ENCODE data around the gene EGFL8. TPM values are rescaled to one million over a fixed set of nuclear protein-coding genes. Genes with fewer than 3 reads are reported as not detected.
A peak's percentile ranks its signal among the peaks of the same experiment; 100 is the strongest.

EGFL8 gene
- total RNA-seq, 2 donors from 2014 or later, result 4.8 to 5.2 TPM

DNA sequence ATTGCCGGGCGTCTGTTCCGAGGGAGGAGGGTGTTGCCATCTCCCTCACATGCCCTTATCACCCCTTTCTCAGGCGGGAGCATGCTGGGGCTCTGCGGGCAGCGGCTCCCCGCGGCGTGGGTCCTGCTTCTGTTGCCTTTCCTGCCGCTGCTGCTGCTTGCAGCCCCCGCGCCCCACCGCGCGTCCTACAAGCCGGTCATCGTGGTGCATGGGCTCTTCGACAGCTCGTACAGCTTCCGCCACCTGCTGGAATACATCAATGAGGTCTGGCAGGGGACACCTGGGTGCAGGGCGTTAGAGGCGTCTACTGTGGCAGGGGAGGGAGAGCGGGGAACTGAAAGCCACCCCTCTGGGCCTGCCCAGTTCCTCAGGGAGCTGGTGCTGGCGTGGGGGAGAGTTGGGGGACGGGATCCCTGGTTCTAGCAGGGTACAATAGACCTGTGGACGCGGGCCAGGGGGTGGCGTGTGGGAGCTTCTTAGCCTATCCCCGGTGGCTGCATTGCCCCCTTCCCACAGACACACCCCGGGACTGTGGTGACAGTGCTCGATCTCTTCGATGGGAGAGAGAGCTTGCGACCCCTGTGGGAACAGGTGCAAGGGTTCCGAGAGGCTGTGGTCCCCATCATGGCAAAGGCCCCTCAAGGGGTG, 9.8 kb upstream of the EGFL8 start:
- DNase-seq (ENCODE audit: low spot score), result peak; percentile 70
- peaks cover 37% of the 10 kb centered on the region for H3K36me3 ChIP-seq
- TF ChIP-seq, protein P1, sequence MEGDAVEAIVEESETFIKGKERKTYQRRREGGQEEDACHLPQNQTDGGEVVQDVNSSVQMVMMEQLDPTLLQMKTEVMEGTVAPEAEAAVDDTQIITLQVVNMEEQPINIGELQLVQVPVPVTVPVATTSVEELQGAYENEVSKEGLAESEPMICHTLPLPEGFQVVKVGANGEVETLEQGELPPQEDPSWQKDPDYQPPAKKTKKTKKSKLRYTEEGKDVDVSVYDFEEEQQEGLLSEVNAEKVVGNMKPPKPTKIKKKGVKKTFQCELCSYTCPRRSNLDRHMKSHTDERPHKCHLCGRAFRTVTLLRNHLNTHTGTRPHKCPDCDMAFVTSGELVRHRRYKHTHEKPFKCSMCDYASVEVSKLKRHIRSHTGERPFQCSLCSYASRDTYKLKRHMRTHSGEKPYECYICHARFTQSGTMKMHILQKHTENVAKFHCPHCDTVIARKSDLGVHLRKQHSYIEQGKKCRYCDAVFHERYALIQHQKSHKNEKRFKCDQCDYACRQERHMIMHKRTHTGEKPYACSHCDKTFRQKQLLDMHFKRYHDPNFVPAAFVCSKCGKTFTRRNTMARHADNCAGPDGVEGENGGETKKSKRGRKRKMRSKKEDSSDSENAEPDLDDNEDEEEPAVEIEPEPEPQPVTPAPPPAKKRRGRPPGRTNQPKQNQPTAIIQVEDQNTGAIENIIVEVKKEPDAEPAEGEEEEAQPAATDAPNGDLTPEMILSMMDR (IDR thresholded peaks at IDR 0.05), result peak; percentile 14 to 72
- H3K9me3 ChIP-seq, result no peaks in the 10 kb centered on the region
- peak overlapping the region; percentile 90 to 92 for H3K27ac ChIP-seq
- H3K27me3 ChIP-seq, result no peaks in the 10 kb centered on the region
- peaks cover 0 to 36% of the 10 kb centered on the region in 2 donors for H3K4me1 ChIP-seq
- H3K4me3 ChIP-seq, result peak overlapping the region; percentile 71 to 72

- Histone ChIP-seq H3K9me3 (no peaks in the 10 kb centered on the region), H3K4me3 (no peak overlapping the region), H3K27ac (no peak overlapping the region), H3K27me3 (no peaks in the 10 kb centered on the region), H3K4me1 (peaks cover 0 to 31% of the 10 kb centered on the region in 2 donors), H3K36me3 (peaks cover 41% of the 10 kb centered on the region)
- TF ChIP-seq, protein P1 (IDR thresholded peaks at IDR 0.05), result no peak
- DNase-seq (ENCODE audit: low spot score), result no peak
These were observed 7.5 kb upstream of the EGFL8 start for GRCh38 chr6:32156891-32157290.

GRCh38 chr6:32158052-32158451, 6.3 kb upstream of the EGFL8 start:
- DNase-seq (ENCODE audit: low spot score), result no peak
- no peak overlapping the region for H3K4me3 ChIP-seq
- peaks cover 0 to 20% of the 10 kb centered on the region in 2 donors for H3K4me1 ChIP-seq
- H3K27ac ChIP-seq, result no peak overlapping the region
- peaks cover 49% of the 10 kb centered on the region for H3K36me3 ChIP-seq
- TF ChIP-seq, protein P1 (IDR thresholded peaks at IDR 0.05), result no peak
- no peaks in the 10 kb centered on the region for H3K9me3 ChIP-seq
- H3K27me3 ChIP-seq, result no peaks in the 10 kb centered on the region

- Histone ChIP-seq H3K36me3 (peaks cover 62% of the 10 kb centered on the region), H3K9me3 (no peaks in the 10 kb centered on the region), H3K4me1 (no peaks in the 10 kb centered on the region), H3K4me3 (no peak overlapping the region), H3K27ac (peak overlapping the region; percentile 35 to 51), H3K27me3 (no peaks in the 10 kb centered on the region)
- TF ChIP-seq, protein P1 (IDR thresholded peaks at IDR 0.05), result no peak
- DNase-seq (ENCODE audit: low spot score), result no peak
These were observed 686 bp upstream of the EGFL8 start for GRCh38 chr6:32163559-32164258.

DNA sequence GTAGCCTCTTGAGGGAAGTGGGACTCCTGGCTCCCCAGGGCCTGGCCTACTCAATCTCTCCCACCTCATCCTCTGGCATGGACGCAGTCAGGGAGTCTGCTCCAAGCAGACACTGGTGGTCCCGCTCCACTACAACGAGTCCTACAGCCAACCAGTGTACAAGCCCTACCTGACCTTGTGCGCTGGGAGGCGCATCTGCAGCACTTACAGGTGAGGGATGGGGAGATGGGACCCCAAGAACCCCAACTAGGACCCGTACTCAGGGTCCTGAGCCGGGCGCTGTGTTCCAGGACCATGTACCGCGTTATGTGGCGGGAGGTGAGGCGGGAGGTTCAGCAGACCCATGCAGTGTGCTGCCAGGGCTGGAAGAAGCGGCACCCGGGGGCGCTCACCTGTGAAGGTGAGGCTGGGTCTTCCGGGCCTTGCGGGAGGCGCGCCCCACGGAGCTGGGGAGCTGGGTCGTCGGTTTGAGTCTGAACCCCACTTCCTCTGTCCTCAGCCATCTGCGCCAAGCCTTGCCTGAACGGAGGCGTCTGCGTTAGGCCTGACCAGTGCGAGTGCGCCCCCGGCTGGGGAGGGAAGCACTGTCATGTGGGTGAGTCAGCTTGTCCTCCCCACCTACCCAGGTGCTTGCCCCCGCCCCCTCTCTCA, 2.1 kb downstream of the EGFL8 start:
- Histone ChIP-seq H3K27ac (no peak overlapping the region), H3K36me3 (peaks cover 69% of the 10 kb centered on the region), H3K4me1 (no peaks in the 10 kb centered on the region), H3K4me3 (no peak overlapping the region), H3K27me3 (no peaks in the 10 kb centered on the region), H3K9me3 (no peaks in the 10 kb centered on the region)
- no peak for DNase-seq (ENCODE audit: low spot score)
- TF ChIP-seq, protein P1 (IDR thresholded peaks at IDR 0.05), result no peak
